GM19455 (cell line): ENCODE data around the gene SHROOM3.
A peak's percentile ranks its signal among the peaks of the same experiment; 100 is the strongest.
"Not testable (repeated sequence)": the region's sequence is repeated elsewhere in the genome, so short reads cannot be mapped to it uniquely, and the experiment has no call there.

Source experiments
- ATAC-seq: cut with Tn5 transposase; IDR thresholded peaks from one replicate; pipeline ENCODE4 v1.9.1; 2021; ENCODE audit not compliant: unreplicated experiment

Gene SHROOM3

DNA sequence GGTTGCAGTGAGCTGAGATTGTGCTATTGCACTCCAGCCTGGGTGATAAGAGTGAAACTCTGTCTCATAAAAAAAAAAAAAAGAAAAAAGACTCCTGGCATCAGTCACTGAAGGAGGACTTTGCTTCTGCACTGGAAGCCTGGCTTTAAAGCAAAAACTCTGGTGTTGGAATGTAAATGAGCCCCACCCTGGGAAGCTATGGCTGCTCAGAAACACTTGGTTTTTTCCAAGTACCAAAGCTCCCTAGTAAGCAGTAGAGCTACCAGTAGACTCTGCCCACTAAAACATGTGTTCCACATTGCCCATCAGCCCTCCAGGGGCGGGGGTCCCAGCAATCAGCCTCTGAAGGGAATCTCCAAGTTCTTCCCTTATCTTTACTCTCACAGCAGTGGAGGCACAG lies 154.4 kb downstream of the SHROOM3 start:
- no peak for ATAC-seq

DNA sequence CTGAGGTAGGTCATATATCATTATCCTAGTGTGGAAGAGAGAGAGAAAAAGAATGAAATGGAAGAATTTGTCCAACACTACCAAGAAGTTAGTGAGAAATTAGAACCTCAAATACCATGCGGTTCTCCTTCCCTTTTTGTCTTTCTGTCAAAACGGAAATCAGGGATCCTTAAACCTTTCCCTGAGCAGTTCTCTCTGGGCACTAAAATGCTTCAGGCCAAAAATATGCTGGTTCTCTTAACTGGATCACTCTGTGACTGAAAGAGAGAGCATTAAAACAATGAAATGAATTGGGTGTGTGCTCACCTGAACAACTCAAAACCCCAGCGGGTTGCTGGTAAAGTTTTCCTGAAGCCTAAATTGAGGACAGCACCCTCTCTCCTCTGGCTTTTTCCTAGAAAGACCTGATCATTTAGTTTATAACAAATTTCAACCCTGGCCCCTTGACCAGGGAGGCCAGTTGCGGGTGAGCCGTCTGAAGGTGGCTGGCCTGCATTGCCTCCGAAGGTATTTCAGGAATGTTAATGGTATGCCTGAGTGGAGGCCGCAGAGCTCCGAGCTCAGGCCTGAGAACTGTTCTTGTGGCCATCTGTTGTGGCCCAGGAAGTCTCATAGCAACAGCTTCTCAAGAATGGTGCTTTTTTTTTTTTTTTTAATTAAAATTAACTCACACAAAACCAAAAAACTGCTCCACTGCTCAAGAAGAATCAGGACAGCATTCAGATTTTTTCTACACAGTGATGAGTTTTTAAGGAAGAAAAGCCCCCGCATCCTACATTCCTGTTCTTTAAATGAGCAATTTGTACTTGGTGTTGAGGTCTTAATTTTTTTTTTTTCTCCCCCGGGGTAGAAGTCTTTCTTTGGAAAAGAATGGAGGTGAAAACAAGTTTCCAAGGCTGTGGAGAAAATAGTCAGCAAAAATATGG lies 155.1 kb downstream of the SHROOM3 start:
- no peak for ATAC-seq

DNA sequence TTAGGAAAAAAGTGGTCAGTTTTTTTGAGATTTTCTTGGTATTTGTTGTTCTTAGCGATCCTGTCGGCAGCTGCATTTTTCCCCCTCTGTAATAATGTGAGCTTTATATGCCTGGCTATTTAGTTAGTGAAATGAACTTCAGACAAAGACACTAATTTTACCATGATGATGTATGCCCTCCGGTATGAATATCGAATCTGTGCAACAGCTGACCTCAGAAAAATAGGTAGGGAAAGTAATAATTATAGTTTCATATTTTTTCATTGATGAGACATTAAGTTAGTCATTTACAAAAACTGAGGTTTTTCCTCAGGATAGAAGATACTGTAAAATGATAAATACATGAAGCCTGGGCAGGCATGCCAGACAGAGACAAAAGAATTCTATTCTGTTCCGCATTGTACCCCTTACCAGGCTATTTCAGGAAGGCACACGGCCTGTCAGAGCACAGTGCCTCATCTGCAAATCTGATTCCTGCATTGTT lies 155.8 kb downstream of the SHROOM3 start:
- ATAC-seq = no peak

DNA sequence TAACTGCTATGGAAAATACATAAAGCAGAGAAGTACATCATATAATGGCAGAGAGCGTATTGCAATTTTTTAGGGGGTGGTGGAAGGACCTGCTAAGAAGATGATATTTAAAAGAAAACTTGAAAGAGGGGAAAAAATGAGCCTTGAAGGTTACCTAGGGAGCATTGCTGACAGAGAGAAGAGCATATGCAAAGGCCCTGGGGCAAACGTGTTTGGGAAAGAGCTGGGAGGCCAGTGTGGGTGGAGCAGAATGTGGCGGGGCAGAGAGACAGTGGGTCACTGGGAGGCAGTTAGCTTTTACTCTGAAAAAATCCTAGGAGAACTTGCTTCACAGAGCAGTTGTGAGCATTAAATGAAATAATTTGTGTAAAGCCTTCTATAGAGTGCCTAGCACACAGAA lies 157.0 kb downstream of the SHROOM3 start:
- ATAC-seq = no peak

DNA sequence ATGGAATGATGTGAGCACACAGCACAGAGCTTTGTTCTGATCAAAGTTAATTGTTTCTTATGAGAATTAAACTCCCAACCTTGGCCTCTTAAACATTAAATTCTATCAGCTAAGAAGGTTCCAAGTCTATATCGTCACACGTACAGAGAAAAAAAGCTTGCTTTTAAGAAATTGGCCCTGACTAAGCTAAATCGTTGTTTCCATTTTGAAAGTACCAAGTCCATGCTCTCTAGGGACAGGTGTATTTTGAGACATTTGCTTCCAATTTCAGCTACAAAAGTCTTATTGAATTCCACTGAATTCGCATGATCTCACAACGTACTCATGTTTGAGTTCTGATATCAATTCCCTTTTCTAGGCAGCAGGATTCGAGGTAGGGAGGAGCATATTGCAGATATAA lies 157.4 kb downstream of the SHROOM3 start:
- no peak for ATAC-seq

DNA sequence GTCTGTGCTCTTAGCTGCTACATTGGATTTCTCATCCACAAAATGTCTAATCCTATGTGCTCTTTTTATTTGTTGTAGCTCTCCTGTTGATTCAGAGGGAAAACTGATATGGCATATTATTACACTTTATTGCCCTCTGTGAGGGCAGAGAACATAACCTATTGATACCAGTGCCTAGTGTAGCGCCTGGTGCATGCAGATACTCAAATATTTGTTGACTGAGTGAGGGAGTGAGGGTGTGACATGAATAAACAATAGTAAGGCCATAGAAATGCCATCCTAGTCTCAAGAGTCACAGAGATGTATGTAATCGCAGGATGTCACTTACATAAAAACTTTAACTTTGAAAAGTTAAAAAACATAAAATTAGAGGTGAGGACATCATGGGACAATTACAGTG lies 159.1 kb downstream of the SHROOM3 start:
- no peak for ATAC-seq

DNA sequence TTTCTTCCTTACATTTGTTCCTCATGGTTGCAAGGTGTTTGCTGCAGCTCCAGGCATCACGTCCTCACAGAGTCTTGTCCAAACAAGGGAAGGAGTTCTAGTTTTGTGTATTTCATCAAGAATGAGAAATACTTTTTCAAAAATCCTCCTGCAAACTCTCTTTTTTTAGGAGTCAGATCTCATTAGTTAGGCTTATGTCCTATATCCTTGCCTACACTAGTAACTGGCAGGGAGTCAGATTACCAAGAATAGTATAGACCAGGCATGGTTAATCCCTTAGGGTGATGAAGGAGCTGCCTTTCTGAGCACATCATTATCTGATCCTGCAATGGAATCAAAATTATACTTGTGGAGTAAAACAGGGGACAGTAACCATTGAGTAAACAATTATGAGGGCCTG lies 160.4 kb downstream of the SHROOM3 start:
- no peak for ATAC-seq

DNA sequence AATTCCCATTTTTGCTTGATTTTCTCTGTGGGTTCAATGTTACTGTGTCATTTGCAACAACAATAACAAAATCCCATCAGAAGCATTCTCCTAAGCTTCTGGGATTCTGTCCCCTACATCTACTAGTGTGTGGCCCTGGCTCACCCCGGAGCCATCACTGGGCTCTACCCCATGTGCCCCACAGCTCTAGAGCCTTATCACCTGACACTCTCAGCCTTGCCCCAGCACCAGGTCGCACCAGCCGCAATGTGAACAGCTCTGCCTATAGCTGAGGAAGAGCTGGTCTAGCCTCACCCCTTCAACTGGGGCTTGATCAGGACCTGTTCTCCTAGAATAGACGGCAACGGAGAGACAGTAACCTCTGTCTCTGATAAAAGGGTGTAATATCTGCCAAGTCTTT lies 161.7 kb downstream of the SHROOM3 start:
- no peak for ATAC-seq

DNA sequence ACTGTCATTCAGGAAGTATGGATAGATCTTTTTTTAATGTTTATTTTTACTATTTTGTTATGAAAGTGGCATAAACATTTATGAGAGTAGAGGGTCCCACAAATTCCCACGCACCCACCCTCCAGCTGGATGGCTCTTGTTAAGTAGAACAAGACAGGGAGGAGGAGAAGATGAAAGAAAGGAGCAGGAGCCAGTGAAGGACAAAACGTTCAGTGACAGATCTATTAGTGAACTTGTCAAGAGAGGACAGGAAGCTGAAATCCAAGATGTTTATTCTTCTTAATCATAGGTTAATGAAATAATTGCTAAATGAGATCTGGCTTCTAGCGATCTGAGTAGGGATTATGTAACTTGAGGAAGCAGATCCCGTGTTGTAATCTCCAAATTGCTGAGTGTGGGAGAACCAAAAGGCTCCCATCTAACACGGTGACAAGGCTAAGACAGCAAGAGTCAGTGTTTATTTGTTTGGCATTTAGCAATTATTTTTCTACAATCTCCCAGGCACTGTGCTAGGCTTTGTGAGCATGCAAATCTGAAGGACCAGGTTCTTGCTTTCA lies 162.5 kb downstream of the SHROOM3 start:
- no peak for ATAC-seq

DNA sequence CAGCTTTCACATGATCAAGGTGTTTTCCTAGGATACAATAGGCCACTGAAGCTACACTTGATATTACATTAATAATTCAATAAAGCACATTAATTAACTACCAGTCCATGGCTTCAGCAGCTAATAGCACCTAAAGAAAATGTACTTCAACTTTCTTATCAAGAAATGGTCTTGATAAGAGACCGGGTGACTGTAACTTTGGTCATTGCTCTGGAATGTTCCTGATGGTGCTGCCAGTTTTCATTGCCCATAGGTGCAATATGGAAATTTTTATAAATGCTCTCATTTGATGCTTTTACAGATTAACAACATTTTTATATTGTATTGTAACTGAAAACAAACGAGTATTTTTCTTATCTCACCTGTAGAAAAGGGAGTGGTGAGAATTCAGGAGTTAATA lies 165.4 kb downstream of the SHROOM3 start:
- ATAC-seq = no peak

DNA sequence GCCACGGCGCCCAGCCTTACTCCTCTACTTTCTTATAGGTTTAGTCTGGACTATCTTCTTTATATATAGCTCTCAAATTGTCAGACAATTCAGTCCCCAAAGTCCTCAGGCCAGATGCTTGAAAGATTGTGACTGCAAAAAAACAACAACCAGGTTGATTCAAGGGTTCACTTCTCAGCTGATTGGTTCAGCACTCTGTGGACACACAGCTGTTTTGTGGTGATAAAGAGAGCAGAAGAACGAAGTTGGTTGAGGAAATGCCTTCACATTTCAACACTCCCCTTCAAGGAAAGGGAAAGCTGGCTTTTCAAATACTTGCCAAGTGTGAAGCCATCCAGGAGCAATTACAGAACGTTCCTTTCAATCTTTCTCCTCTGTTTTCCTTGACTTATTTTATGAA lies 166.8 kb downstream of the SHROOM3 start:
- ATAC-seq = no peak

DNA sequence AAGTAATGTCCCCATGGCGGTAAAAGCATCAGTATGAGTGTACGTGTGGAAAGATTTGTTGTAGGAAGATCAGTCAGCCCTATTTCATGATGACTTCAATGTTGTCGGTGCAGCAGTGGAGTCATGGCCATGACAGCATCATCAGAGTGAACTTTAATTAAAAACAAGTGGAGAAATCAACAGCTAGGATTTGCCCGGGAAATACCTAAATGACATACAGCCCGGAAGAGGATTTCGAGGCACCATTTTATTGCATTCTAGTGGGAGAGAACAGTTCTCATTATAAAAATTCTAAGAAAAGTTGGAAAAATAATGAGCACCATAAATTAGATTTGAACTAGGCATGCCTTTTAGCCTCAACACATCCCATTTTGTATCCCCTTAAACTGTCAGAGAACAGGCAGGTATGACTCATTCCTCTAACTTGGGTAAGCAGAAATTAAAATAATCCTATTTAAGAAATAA lies 170.1 kb downstream of the SHROOM3 start:
- no peak for ATAC-seq

DNA sequence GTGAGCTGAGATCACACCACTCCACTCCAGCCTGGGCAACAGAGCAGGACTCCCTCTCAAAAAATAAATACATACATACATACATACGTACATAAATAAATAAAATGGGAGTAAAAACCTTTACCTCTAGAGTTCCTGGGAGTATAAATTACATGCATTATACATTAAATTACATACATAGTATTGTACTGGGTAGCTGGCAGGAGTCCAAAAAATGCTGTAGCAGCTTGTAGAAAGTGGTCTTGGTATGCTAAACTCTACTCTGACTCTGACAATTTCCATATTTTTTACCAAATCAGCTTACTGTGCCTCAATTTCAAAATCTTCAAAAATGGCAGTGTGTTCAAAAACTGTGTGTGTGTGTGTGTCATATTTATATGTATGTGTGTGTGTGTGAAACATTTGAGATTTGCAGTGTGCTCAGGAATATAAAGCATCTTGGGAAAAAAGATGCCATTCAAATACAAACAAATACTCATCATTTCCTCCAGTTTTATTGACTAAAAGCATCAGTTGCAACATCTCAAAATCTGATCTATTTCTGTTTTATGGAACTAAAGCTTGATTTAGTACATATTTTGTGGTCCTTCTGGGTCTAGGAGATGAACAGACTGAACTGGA lies 171.7 kb downstream of the SHROOM3 start:
- no peak for ATAC-seq

DNA sequence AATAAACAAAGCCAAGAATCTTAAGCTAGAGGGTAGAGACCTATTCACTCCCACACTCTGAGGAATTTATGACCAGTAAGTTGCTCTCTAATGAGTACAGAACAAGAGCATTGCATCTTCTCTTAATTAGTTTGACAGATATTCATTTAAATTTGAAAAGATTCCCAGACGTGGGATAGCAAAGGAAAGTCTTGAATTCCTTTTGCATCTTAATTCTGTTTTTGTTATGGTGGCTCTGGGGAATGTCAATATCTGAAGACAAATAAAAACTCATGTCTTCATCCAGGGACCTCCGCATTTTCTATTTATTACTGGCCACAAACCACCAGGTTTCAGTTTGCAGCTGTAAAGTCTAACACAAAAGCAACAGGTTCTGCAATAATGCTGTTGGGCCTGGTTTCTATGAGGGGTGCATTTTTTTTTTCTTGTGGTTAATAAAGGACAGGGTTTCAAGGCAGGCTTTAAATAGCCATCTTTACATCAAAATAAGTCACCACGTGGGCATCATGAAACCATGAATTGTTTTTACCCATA lies 172.3 kb downstream of the SHROOM3 start:
- peak; percentile 95 for ATAC-seq

DNA sequence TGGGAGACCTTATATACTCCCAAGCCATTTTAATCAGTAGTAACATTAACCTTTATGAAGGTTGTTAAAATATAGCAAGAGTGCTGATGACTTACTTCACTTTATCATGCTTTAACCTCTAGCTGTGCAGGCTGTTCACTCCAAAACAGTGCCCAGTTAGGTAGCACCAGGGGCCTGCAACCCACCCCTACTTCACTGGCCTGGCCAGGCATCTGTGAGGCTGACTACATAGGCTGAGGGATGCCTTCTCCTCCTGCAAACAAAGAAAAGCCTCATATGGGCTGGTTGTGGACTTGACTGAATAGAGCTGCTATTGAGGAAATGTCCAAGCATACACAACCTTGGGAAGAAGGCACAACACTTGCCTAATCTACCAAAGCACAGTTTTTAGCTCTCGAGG lies 172.8 kb downstream of the SHROOM3 start:
- ATAC-seq = peak; percentile 35

DNA sequence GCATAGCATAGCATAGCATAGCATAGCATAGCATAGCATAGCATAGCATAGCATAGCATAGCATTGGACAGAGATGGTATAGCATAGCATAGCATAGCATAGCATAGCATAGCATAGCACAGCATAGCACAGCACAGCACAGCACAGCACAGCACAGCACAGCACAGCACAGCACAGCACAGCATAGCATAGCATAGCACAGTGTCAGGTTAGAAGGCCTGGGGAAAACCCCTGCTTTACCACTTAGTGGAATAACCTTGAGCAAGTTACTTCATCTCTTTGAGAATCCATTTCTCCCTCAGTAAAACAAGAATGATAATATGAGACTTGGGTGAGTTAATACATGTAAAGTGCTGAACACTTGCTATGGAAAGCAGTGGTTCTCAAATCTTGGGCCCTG lies 173.5 kb downstream of the SHROOM3 start:
- ATAC-seq = not testable (repeated sequence)

DNA sequence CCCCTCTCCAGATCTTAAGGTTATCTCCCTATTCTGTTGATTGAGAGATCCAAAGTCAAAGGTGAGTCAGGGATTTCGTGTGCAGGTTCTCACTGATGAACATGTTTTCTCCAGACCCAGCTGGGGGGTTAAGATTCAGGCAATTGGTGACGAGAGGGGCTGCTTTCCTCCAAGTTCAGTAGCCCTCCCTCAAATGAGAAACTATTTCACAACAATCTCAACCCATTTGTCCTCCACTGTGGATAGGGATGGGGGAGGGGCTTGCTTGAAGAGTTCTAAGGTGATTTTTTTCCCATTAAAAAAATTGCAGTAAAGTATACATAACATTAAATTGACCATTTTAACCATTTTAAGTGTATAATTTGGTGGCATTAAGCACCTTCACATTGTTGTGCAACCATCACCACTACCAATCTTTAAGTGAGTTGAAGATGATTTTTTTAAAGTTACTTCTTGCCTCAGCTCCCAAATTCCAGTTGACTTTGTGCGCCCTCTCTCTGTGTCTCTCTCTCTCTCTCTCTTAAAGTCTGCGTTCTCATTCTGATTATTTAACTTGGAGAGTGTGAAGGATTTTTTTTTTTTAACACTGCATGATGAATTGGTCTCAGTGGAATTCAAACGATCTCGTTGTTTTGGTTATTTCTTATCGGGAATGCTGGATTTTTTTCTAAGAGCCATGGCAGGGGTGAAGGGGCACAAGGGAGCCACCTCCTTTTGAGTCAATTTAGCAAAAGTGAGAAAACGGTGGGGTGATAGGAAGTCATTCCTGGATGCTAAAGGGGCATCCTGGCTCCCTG lies 175.9 kb downstream of the SHROOM3 start:
- ATAC-seq = no peak

DNA sequence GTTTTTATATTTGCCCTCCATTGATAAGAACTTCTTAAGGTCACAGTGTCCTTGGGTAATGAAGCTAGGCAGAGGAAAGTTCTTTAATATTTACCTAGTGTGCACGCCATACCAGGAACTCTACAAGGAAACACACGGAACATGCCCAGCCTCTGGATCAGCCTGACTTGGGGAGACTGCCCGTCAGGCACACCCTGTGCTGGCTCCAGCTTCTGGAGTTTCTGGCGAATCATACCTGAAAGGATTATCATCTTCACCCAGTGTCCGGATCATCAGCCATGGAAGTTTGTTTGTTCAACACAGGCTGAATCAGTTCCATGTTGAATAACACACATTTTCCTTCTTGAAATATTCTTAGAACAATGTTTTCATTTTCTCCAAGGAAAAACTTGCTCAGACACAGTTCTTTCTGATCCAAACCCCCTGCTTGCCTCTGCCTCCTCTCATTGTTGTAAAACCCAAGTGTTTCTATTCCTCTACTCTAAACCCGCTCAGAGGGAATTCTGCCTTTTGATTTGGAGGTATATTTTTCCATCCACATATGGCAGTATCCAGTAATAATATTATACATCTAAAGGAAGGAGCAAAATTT lies 176.7 kb downstream of the SHROOM3 start:
- ATAC-seq = no peak

DNA sequence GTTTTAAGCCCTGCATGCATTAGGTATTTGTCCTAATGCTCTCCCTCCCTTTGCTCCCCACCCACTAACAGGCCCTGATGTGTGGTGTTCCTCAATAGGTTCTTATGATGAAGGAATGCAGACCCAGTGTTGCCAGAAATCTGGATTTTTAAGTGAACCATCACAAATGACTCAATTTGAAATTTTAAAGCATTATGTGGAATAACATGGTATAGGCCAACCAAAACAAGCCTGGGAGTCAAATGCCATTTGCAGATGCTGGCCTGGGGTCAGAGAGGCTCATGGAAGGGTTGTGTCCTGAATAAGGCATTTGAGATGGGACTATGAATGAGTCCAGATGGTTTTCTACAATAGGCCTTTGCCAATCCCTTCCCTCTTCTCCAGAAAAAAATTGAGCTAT lies 179.6 kb downstream of the SHROOM3 start:
- no peak for ATAC-seq

DNA sequence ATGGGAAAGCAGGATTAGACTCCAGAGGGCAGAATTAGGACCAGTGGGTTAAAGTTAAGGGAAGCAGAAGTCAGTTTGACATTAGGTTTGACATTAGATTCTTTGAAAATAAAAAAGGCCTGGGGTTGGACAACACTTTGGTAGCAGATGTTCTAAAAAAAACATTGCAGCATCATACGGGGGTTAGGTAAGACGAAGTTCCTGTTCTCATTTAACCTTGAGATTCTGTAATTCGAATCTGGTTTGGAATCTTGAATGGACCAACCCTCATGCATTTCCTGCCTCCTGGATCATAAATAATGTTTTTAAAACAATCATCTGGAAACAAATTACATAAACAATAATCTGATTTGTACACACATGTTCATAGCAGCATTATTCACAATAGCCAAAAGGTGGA lies 181.0 kb downstream of the SHROOM3 start:
- no peak for ATAC-seq
